IMR-90 (cell line): ENCODE measurements around the gene CREG1. TPM values are rescaled to one million over a fixed set of nuclear protein-coding genes. Genes with fewer than 3 reads are reported as not detected.

Experiments used
- ATAC-seq: fragments of 200-7000 bp; cut with Tn5 transposase; 2 replicates; pipeline ENCODE4 v1.9.1; 2020; ENCODE audit warnings: low read depth, mild to moderate bottlenecking, moderate library complexity
- BruUV-seq: library from RNA; stranded (reverse); fragments of 400-500 nt; replicated peaks from 2 replicates; lab custom pipeline; 2021; lab: Mats Ljungman, UMichigan
- CTCF ChIA-PET: fragments of 300-600 bp; formaldehyde crosslinking; extraction: SDS; loops from one replicate; lab custom pipeline; 2021; ENCODE audit warnings: antibody characterized with exemption; lab: Yijun Ruan, JAX
- POLR2A ChIA-PET: fragments of 300-600 bp; sonication (Branson Sonifier 250); formaldehyde crosslinking; loops from one replicate; lab custom pipeline; 2022; ENCODE audit warnings: antibody characterized with exemption; ENCODE audit not compliant: unreplicated experiment; lab: Charles Lee
- DNase-seq: peaks from one replicate; pipeline ENCODE4 v3.0.0; 2013
- H2AFZ ChIP-seq: replicated peaks from 2 replicates; pipeline ENCODE3; 2013; ENCODE audit warnings: low read length, mild to moderate bottlenecking; ENCODE audit not compliant: poor library complexity
- H2AK5ac ChIP-seq: 2 replicates; pipeline ENCODE4 v1.6.1; 2013; ENCODE audit warnings: low read depth, low read length, inconsistent platforms
- H2AK9ac ChIP-seq: replicated peaks from 2 replicates; pipeline ENCODE3; 2013; ENCODE audit warnings: mild to moderate bottlenecking, low read depth, low read length, moderate library complexity; ENCODE audit not compliant: poor library complexity
- H2BK120ac ChIP-seq: 2 replicates; pipeline ENCODE4 v1.6.1; 2013; ENCODE audit warnings: low read depth, low read length, inconsistent platforms
- H2BK15ac ChIP-seq: 3 replicates; pipeline ENCODE4 v1.6.1; 2013; ENCODE audit warnings: low read depth, low read length, inconsistent platforms
- H2BK20ac ChIP-seq: 2 replicates; pipeline ENCODE4 v1.6.1; 2013; ENCODE audit warnings: low read depth, mild to moderate bottlenecking, inconsistent platforms, low read length, moderate library complexity
- H2BK5ac ChIP-seq: 2 replicates; pipeline ENCODE4 v1.6.1; 2013; ENCODE audit warnings: mild to moderate bottlenecking, low read depth, low read length, inconsistent platforms; ENCODE audit not compliant: poor library complexity, severe bottlenecking
- H3K14ac ChIP-seq: replicated peaks from 2 replicates; pipeline ENCODE4 v1.6.1; 2013; ENCODE audit warnings: low read depth, low read length, inconsistent platforms
- H3K18ac ChIP-seq: 2 replicates; pipeline ENCODE4 v1.6.1; 2013; ENCODE audit warnings: low read depth, low read length, control low read depth
- H3K23ac ChIP-seq: 2 replicates; pipeline ENCODE4 v1.6.1; 2013; ENCODE audit warnings: low read depth, low read length, inconsistent platforms
- H3K27ac ChIP-seq: 2 replicates; pipeline ENCODE4 v1.5.1; 2013; ENCODE audit warnings: mild to moderate bottlenecking, control low read depth, low read length; ENCODE audit not compliant: insufficient read depth
- H3K27me3 ChIP-seq: 2 replicates; pipeline ENCODE4 v1.6.1; 2013; ENCODE audit warnings: low read length; ENCODE audit not compliant: control insufficient read depth, insufficient read depth
- H3K36me3 ChIP-seq: 2 replicates; pipeline ENCODE4 v1.6.1; 2013; ENCODE audit warnings: low read length, mixed read lengths; ENCODE audit not compliant: control insufficient read depth, insufficient read depth
- H3K4ac ChIP-seq: 2 replicates; pipeline ENCODE4 v1.6.1; 2013; ENCODE audit warnings: low read depth, low read length, inconsistent platforms
- H3K4me1 ChIP-seq: 2 replicates; pipeline ENCODE4 v1.6.1; 2013; ENCODE audit warnings: low read length, mixed read lengths; ENCODE audit not compliant: control insufficient read depth, insufficient read depth
- H3K4me2 ChIP-seq: 2 replicates; pipeline ENCODE4 v1.6.1; 2013; ENCODE audit warnings: low read depth, mild to moderate bottlenecking, control low read depth, low read length, moderate library complexity
- H3K4me3 ChIP-seq: 2 replicates; pipeline ENCODE4 v1.5.1; 2013; ENCODE audit warnings: low read depth, mild to moderate bottlenecking, control low read depth, low read length, moderate library complexity; ENCODE audit not compliant: insufficient read depth
- H3K56ac ChIP-seq: 2 replicates; pipeline ENCODE4 v1.6.1; 2013; ENCODE audit warnings: low read length, inconsistent platforms; ENCODE audit not compliant: insufficient read depth; ENCODE audit errors: extremely low read depth
- H3K79me1 ChIP-seq, 2 experiments: 2 replicates each; pipeline ENCODE4 v1.6.1; 2013; ENCODE audit warnings: low read length in 2 of 2, inconsistent platforms in 1 of 2, low read depth in 1 of 2
- H3K9ac ChIP-seq: 2 replicates; pipeline ENCODE4 v1.6.1; 2013; ENCODE audit warnings: low read depth, low read length, control low read depth
- H3K9me1 ChIP-seq: 2 replicates; pipeline ENCODE4 v1.6.1; 2013; ENCODE audit warnings: low read length, inconsistent platforms; ENCODE audit not compliant: insufficient read depth
- H3K9me3 ChIP-seq: 2 replicates; pipeline ENCODE4 v1.6.1; 2013; ENCODE audit warnings: low read length; ENCODE audit not compliant: control insufficient read depth, insufficient read depth
- H4K20me1 ChIP-seq: 2 replicates; pipeline ENCODE4 v1.6.1; 2013; ENCODE audit warnings: low read length, inconsistent platforms; ENCODE audit not compliant: insufficient read depth
- H4K5ac ChIP-seq: 2 replicates; pipeline ENCODE4 v1.6.1; 2013; ENCODE audit warnings: mild to moderate bottlenecking, low read depth, low read length, control low read depth
- H4K8ac ChIP-seq, 2 experiments: 2 replicates each; pipeline ENCODE4 v1.6.1; 2013; ENCODE audit warnings: low read depth in 2 of 2, low read length in 2 of 2, control low read depth in 1 of 2, inconsistent platforms in 1 of 2
- H4K91ac ChIP-seq: 2 replicates; pipeline ENCODE4 v1.6.1; 2013; ENCODE audit warnings: low read depth, low read length, inconsistent platforms; ENCODE audit not compliant: insufficient read depth
- BHLHE40 ChIP-seq: fragments of 150-350 bp; IDR thresholded peaks from 2 replicates; pipeline ENCODE4 v1.6.1; 2016; ENCODE audit warnings: mild to moderate bottlenecking, low read depth, low read length
- CEBPB ChIP-seq: IDR thresholded peaks from 2 replicates; pipeline ENCODE4 v1.6.1; 2012; ENCODE audit warnings: low read depth, low read length, improper control_type of control experiment
- CHD1 ChIP-seq: IDR thresholded peaks from 2 replicates; pipeline ENCODE4 v1.6.1; 2012; ENCODE audit warnings: low read depth, low read length, improper control_type of control experiment
- CTCF ChIP-seq: conservative IDR thresholded peaks from 2 replicates; pipeline ENCODE4 v1.5.1; 2012; ENCODE audit warnings: mild to moderate bottlenecking, low read depth, low read length, improper control_type of control experiment
- ELK1 ChIP-seq: fragments of 150-350 bp; IDR thresholded peaks from 2 replicates; pipeline ENCODE4 v1.6.1; 2016; ENCODE audit warnings: low read depth, mild to moderate bottlenecking, low read length, moderate library complexity, borderline replicate concordance
- FOS ChIP-seq: fragments of 150-350 bp; IDR thresholded peaks from 2 replicates; pipeline ENCODE4 v1.6.1; 2016; ENCODE audit warnings: low read depth, low read length
- MAFK ChIP-seq: IDR thresholded peaks from 2 replicates; pipeline ENCODE4 v1.6.1; 2012; ENCODE audit warnings: low read depth, low read length, improper control_type of control experiment
- MAZ ChIP-seq: IDR thresholded peaks from 2 replicates; pipeline ENCODE4 v1.6.1; 2012; ENCODE audit warnings: low read depth, mild to moderate bottlenecking, low read length, improper control_type of control experiment, moderate library complexity, borderline replicate concordance
- MXI1 ChIP-seq: IDR thresholded peaks from 2 replicates; pipeline ENCODE4 v1.6.1; 2012; ENCODE audit warnings: low read depth, mild to moderate bottlenecking, low read length, moderate library complexity, borderline replicate concordance
- NFE2L2 ChIP-seq: fragments of 150-350 bp; IDR thresholded peaks from 2 replicates; pipeline ENCODE4 v1.6.1; 2016; ENCODE audit warnings: low read depth, mild to moderate bottlenecking, low read length
- POLR2A ChIP-seq: IDR thresholded peaks from 2 replicates; pipeline ENCODE4 v1.6.1; 2012; ENCODE audit warnings: mild to moderate bottlenecking, low read depth, low read length
- RAD21 ChIP-seq: IDR thresholded peaks from 2 replicates; pipeline ENCODE4 v1.6.1; 2012; ENCODE audit warnings: low read length, improper control_type of control experiment
- RCOR1 ChIP-seq: IDR thresholded peaks from 2 replicates; pipeline ENCODE4 v1.6.1; 2012; ENCODE audit warnings: mild to moderate bottlenecking, low read length, improper control_type of control experiment; ENCODE audit not compliant: insufficient replicate concordance
- RFX5 ChIP-seq: IDR thresholded peaks from 2 replicates; pipeline ENCODE4 v1.8.0; 2012; ENCODE audit warnings: low read depth, mild to moderate bottlenecking, low read length, moderate library complexity
- SMC3 ChIP-seq: fragments of 150-350 bp; IDR thresholded peaks from 2 replicates; pipeline ENCODE4 v1.6.1; 2016; ENCODE audit warnings: low read depth, mild to moderate bottlenecking, antibody characterized with exemption, low read length, moderate library complexity
- USF2 ChIP-seq: fragments of 150-350 bp; IDR thresholded peaks from 2 replicates; pipeline ENCODE4 v1.6.1; 2017; ENCODE audit warnings: mild to moderate bottlenecking, antibody characterized with exemption, low read length, low read depth
- WGBS, 2 experiments: methylation state at CpG; one replicate each; pipeline versions ENCODE4 v1.1.5 to v1.1.7; 2013; ENCODE audit warnings: missing lambda C conversion rate in 2 of 2; ENCODE audit not compliant: insufficient read length in 1 of 2; ENCODE audit errors: extremely low coverage in 2 of 2; 5-methylcytosine and 5-hydroxymethylcytosine counted together
- dilution Hi-C: fragments of 300-500 bp; cut with HindIII; formaldehyde crosslinking; loops from one replicate; pipeline ENCODE4 v1.14.3; 2018; ENCODE audit warnings: low sequenced_read_pairs; ENCODE audit not compliant: unreplicated experiment
- in situ Hi-C: fragments of 300-500 bp; cut with MboI; formaldehyde crosslinking; loops from 3 replicates; pipeline ENCODE4 v1.14.3; 2019; ENCODE audit warnings: low sequenced_read_pairs, inconsistent platforms, mixed read lengths
- intact Hi-C: fragments of 100-400 bp; cut with micrococcal nuclease; formaldehyde crosslinking; loops from 2 replicates; pipeline ENCODE4 v1.10.0; 2022
- polyA plus RNA-seq, 3 experiments: library from polyadenylated mRNA; depleted of rRNA; stranded (reverse); fragments of >200 nt; gene quantifications; 2 replicates each; pipeline ENCODE4 v1.2.3, GENCODE V29; 2012; ENCODE audit warnings: low replicate concordance in 1 of 3
- total RNA-seq: library from RNA; depleted of rRNA; stranded (reverse); fragments of >200 nt; gene quantifications from 2 replicates; pipeline ENCODE4 v1.2.3, GENCODE V29; 2012

Gene CREG1
- total and polyA plus RNA-seq, 2 of the 4 experiments (the other 2 are of a cell fraction): 2.9 to 6.4 TPM

GRCh38 chr1:167563579-167564246, 10.2 kb upstream of the CREG1 start:
- Histone ChIP-seq H3K79me1 (no peaks in the 10 kb centered on the region), H4K91ac (no peak overlapping the region), H4K8ac (no peak overlapping the region), H2AK9ac (no peak overlapping the region), H3K9ac (no peak overlapping the region), H2AFZ (no peak overlapping the region), H2BK20ac (no peak overlapping the region), H3K14ac (no peak overlapping the region), H3K18ac (no peak overlapping the region), H4K5ac (no peak overlapping the region), H3K9me1 (no peaks in the 10 kb centered on the region), H3K36me3 (no peaks in the 10 kb centered on the region), H3K23ac (no peak overlapping the region), H2BK120ac (no peak overlapping the region), H3K4ac (no peak overlapping the region), H2BK15ac (no peak overlapping the region), H3K4me3 (no peak overlapping the region), H2BK5ac (no peak overlapping the region), H3K4me2 (no peak overlapping the region), H3K9me3 (no peaks in the 10 kb centered on the region), H3K27ac (no peak overlapping the region), H3K27me3 (peaks cover 6% of the 10 kb centered on the region), H2AK5ac (no peak overlapping the region), H4K20me1 (no peaks in the 10 kb centered on the region), H3K4me1 (no peaks in the 10 kb centered on the region), H3K56ac (no peak overlapping the region)
- ChIA-PET CTCF (no interaction called here), POLR2A (no interaction called here)
- intact Hi-C loops (no loop called here), in situ Hi-C loops (no loop called here), dilution Hi-C loops (no loop called here)
- WGBS, 2 experiments: 50% methylated on average over 4 of the region's 7 CpGs; no CpG with 5 or more reads in 1 of the 2 experiments
- BruUV-seq: no TSS peak
- ATAC-seq (no peak), DNase-seq (no peak)
- no peak for TF ChIP-seq ELK1
- TF ChIP-seq BHLHE40: no peak
- no peak for TF ChIP-seq CHD1
- TF ChIP-seq CTCF: no peak
- TF ChIP-seq RAD21: no peak
- no peak for TF ChIP-seq POLR2A
- TF ChIP-seq MXI1: no peak
- no peak for TF ChIP-seq FOS
- TF ChIP-seq MAFK: no peak
- no peak for TF ChIP-seq USF2
- no peak for TF ChIP-seq NFE2L2
- TF ChIP-seq RFX5: no peak
- no peak for TF ChIP-seq CEBPB
- no peak for TF ChIP-seq SMC3
- no peak for TF ChIP-seq RCOR1
- no peak for TF ChIP-seq MAZ
